NT2/D1 (cell line): ENCODE data around the gene NCKIPSD.

Experiments
- DNase-seq: peaks from one replicate; pipeline ENCODE4 v3.0.0-alpha.2; 2011; ENCODE audit warnings: low read depth, low spot score
- H3K27me3 ChIP-seq: 2 replicates; pipeline ENCODE4 v1.6.0; 2011; ENCODE audit warnings: mild to moderate bottlenecking; ENCODE audit not compliant: insufficient read length, insufficient read depth
- H3K36me3 ChIP-seq: 2 replicates; pipeline ENCODE4 v1.6.1; 2011; ENCODE audit warnings: mild to moderate bottlenecking, low read length, mixed read lengths; ENCODE audit not compliant: insufficient read depth, insufficient read length
- H3K4me1 ChIP-seq: 2 replicates; pipeline ENCODE4 v1.5.1; 2011; ENCODE audit not compliant: insufficient read depth, insufficient read length
- H3K4me3 ChIP-seq: 2 replicates; pipeline ENCODE4 v1.5.1; 2011; ENCODE audit warnings: low read depth; ENCODE audit not compliant: insufficient read length
- H3K9ac ChIP-seq: 2 replicates; pipeline ENCODE4 v1.6.0; 2011; ENCODE audit warnings: low read depth; ENCODE audit not compliant: insufficient read length
- H3K9me3 ChIP-seq: 2 replicates; pipeline ENCODE4 v1.5.1; 2011; ENCODE audit warnings: mild to moderate bottlenecking, low read length; ENCODE audit not compliant: insufficient read depth
- SUZ12 ChIP-seq: IDR thresholded peaks from 2 replicates; pipeline ENCODE4 v1.6.1; 2011; ENCODE audit not compliant: insufficient read length, insufficient read depth; ENCODE audit errors: extremely low read depth
- YY1 ChIP-seq: IDR thresholded peaks from 2 replicates; pipeline ENCODE4 v1.6.1; 2011; ENCODE audit not compliant: insufficient read length, insufficient read depth
- ZNF274 ChIP-seq: IDR thresholded peaks from 2 replicates; pipeline ENCODE4 v1.6.1; 2011; ENCODE audit warnings: mild to moderate bottlenecking, low read depth, low read length

Gene NCKIPSD

DNA sequence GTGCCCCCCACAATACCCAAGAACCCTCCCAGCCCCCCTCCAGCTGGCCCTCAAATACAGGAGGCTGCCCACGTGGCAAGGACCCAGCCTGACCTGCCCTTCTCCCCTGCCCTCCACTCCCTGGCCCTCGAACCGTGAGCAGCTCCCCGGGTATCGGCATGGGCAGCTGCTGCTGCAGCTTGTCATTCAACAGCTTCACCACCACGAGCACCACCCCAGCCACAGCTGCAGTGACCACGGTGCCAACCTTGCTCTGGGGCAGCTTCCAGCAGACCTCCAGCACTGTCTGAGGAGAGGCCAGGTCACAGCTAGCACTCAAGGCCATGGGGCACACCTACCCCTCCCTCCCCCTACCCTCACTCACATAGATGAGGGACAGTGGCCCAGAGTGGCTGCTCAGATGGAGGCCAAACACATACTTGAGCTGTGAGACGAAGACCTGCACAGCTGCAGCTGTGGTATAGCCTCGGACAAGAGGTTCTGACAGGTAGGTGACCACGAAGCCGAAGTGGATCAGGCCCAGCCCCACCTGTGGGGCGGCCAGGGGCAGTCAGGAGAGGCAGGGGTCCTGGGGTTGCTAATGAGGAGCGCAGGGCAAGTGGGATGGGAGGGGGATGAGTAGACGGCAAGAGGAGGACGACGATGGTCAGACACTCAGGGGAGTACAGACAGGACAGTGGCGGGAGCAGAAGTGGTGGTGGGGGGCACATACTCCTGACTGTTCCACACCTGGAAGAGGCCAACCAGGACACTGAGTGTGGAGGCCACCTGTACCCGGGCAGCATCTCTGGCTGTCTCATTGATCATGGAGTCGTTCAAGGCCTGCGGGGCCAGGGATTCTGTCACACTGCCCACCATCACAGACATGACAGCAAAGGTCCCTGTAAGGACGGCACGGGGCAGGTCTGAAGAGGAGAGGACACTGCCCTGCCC, 53.9 kb downstream of the NCKIPSD start:
- H3K9me3 ChIP-seq: no peaks in the 10 kb centered on the region

DNA sequence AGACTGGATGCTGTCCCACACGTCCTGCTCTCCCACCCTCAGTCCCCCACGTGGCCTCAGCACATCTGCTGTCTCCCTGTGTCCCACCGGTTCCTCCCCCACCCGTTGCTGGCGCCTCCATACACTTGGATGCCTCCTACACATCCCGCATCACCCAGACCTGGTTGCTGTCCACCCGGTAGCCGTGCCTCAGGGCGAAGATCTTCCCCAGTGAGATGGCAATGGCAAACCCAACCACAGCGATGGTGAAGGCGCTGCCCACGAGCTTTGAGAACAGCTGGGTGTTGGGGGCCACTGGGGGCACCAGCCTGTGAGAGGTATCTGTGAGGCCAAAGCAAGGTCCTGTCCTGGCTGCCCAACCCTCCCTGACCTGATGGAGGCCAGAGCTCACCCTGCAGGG, 54.9 kb downstream of the NCKIPSD start:
- Histone ChIP-seq H3K9me3 (no peaks in the 10 kb centered on the region), H3K9ac (no peak overlapping the region), H3K27me3 (no peaks in the 10 kb centered on the region), H3K36me3 (peaks cover 82% of the 10 kb centered on the region), H3K4me1 (peaks cover 10% of the 10 kb centered on the region), H3K4me3 (no peak overlapping the region)
- TF ChIP-seq YY1 (no peak), SUZ12 (no peak), ZNF274 (no peak)
- no peak for DNase-seq

More for the DNA sequence above, 53.9 kb downstream of the NCKIPSD start:
- no peak for DNase-seq
- no peak for TF ChIP-seq SUZ12
- no peak for TF ChIP-seq YY1
- TF ChIP-seq ZNF274: no peak
- no peaks in the 10 kb centered on the region for H3K27me3 ChIP-seq
- no peak overlapping the region for H3K9ac ChIP-seq
- H3K4me1 ChIP-seq: peaks cover 14% of the 10 kb centered on the region
- H3K36me3 ChIP-seq: peaks cover 73% of the 10 kb centered on the region
- no peak overlapping the region for H3K4me3 ChIP-seq

DNA sequence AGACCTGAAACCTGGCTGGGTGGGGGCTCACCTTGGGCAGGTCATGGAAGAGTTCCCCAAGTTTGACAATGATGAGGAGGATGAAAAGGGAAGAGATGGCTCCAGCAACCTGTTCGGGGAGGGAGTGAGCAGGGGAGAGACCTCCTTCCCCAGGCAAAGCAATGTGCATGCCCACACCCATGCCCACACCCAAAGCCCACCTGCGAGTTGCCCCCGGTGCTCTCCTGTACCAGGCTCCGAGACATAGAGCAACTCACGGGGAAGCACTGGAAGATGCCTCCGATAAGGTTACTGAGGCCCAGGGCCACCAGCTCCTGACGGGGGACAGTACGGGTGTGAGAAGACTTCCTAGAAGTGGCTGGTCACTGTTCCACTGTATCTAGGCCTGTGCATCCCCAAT, 55.3 kb downstream of the NCKIPSD start:
- no peak overlapping the region for H3K9ac ChIP-seq
- DNase-seq: no peak
- peaks cover 86% of the 10 kb centered on the region for H3K36me3 ChIP-seq
- H3K9me3 ChIP-seq: no peaks in the 10 kb centered on the region
- H3K4me3 ChIP-seq: no peak overlapping the region
- H3K4me1 ChIP-seq: peaks cover 10% of the 10 kb centered on the region
- H3K27me3 ChIP-seq: no peaks in the 10 kb centered on the region
- TF ChIP-seq ZNF274: no peak
- TF ChIP-seq YY1: no peak
- no peak for TF ChIP-seq SUZ12

DNA sequence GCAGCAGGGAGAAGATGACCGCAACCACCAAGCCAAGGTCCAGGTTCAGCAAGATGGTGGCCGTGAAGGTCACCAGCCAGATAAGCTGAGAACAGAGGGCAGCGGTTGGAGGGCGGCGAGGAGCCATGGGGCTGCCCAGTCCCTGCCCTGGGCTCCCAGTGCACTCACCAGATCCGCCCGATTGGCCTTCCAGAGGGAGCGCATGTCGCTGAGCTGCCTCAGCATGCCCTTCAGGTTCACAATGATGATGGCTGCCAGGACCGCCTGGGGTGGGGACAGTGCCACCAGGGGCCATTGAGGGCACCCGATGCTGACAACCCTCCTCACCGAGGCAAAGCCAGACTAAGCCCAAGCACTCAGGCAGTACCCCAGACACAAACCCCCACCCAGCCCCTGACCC, 55.8 kb downstream of the NCKIPSD start:
- Histone ChIP-seq H3K27me3 (no peaks in the 10 kb centered on the region), H3K36me3 (peaks cover 91% of the 10 kb centered on the region), H3K9ac (no peak overlapping the region), H3K4me1 (peaks cover 10% of the 10 kb centered on the region), H3K9me3 (no peaks in the 10 kb centered on the region), H3K4me3 (no peak overlapping the region)
- no peak for TF ChIP-seq SUZ12
- TF ChIP-seq YY1: no peak
- TF ChIP-seq ZNF274: no peak
- no peak for DNase-seq

DNA sequence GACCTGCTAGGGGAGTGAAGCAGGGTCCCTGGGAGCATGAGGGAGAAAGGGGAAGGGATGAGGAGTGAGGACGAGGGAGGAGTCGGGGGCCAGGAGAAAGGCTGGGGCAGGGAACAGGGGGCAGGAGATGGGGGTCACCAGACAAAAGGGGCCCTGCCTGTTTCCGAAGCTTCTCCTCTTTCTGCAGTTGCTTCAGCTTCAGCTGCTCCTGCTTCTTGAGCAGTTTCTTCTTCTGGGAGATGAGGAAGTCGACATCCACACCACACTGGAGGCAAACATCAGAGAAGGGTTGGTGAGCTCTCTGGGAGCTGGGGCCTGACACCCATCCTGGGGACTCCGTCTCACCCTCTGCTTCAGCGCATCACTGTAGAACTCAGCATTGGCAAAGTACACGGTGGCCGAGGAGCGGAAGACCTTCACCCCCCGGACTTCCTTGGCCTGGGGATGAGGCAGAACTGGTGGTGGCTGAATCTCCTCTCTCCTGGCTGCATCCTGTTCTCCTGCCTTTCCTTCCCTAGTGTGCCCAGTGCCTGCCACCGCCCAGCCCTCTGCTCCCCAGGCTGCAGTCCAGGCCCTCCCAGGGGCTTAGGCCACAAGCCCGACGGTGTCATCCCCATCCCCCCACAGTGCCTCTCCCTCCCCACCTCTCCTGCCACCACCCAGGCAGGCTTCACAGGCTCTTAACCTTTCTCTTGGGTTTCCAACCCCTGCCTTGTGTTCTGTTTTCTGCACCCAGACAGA, 57.3 kb downstream of the NCKIPSD start:
- Histone ChIP-seq H3K27me3 (no peaks in the 10 kb centered on the region), H3K36me3 (peaks cover 95% of the 10 kb centered on the region), H3K9ac (no peak overlapping the region), H3K4me1 (peaks cover 9% of the 10 kb centered on the region), H3K4me3 (no peak overlapping the region), H3K9me3 (no peaks in the 10 kb centered on the region)
- DNase-seq: no peak
- TF ChIP-seq SUZ12 (no peak), ZNF274 (no peak), YY1 (no peak)

DNA sequence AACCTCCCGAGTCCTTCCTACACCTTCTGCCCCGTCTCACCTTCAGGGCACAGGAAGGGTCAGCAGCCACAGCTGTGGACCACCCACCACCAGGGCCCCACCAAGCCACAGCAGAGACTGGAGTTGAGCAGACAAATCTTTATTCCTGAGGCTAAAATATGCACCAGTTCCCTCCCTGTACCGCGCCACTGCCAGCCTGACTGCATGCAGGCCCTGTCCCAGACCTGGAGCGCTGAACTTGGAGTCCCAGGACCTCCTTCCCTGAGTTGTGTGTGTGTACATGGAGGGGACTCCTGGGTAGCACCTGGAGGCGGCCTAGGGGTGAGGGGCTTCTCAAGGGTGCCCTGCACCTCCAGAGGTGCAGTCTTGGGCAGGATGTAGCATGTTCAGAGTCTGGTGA, 60.1 kb downstream of the NCKIPSD start:
- Histone ChIP-seq H3K36me3 (peaks cover 74% of the 10 kb centered on the region), H3K9ac (no peak overlapping the region), H3K4me3 (no peak overlapping the region), H3K4me1 (peaks cover 6% of the 10 kb centered on the region), H3K9me3 (no peaks in the 10 kb centered on the region), H3K27me3 (no peaks in the 10 kb centered on the region)
- DNase-seq: no peak
- no peak for TF ChIP-seq YY1
- no peak for TF ChIP-seq ZNF274
- no peak for TF ChIP-seq SUZ12

DNA sequence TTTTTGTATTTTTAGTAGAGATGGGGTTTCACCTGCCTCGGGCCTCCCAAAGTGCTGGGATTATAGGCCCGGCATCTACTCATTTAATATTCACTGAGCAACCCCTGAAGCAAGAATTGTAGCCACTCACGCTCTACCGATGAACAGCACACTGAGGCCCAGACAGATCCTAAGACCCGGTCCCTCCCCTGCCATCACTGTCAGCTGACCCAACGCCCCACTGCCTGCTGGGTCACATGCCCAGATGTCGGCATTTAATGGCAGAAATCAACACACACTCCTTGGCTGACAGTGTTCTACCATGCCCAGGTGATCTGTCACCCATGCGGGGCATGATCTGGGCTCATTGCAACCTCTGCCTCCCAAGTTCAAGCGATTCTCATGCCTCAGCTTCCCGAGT, 60.9 kb downstream of the NCKIPSD start:
- H3K4me1 ChIP-seq: peaks cover 3% of the 10 kb centered on the region
- peaks cover 69% of the 10 kb centered on the region for H3K36me3 ChIP-seq
- H3K4me3 ChIP-seq: no peak overlapping the region
- no peak overlapping the region for H3K9ac ChIP-seq
- no peaks in the 10 kb centered on the region for H3K27me3 ChIP-seq
- no peak for TF ChIP-seq YY1
- TF ChIP-seq ZNF274: no peak
- no peak for TF ChIP-seq SUZ12
- H3K9me3 ChIP-seq: no peaks in the 10 kb centered on the region
- DNase-seq: no peak
